PC-3 (cell line): Measurements from ENCODE around the gene NLRX1. TPM values are rescaled to one million over a fixed set of nuclear protein-coding genes. Genes with fewer than 3 reads are reported as not detected.

Source experiments
- ATAC-seq: fragments of 200-7000 bp; cut with Tn5 transposase; 2 replicates; pipeline ENCODE4 v1.9.1; 2020; ENCODE audit warnings: mild to moderate bottlenecking, moderate library complexity
- BruUV-seq: library from RNA; stranded (reverse); fragments of 400-500 nt; replicated peaks from 2 replicates; lab custom pipeline; 2021; lab: Mats Ljungman, UMichigan
- CTCF ChIA-PET: fragments of 300-600 bp; sonication (Branson Sonifier 250); formaldehyde crosslinking; loops from one replicate; lab custom pipeline; 2022; ENCODE audit warnings: antibody characterized with exemption; lab: Charles Lee
- POLR2A ChIA-PET: fragments of 300-600 bp; sonication (Branson Sonifier 250); formaldehyde crosslinking; loops from one replicate; lab custom pipeline; 2022; ENCODE audit warnings: antibody characterized with exemption; ENCODE audit not compliant: unreplicated experiment; lab: Charles Lee
- DNase-seq: peaks from one replicate; pipeline ENCODE4 v3.0.0-alpha.2; 2015
- H2AFZ ChIP-seq: fragments of 300-600 bp; sonication (generic); 2 replicates; pipeline ENCODE4 v1.6.0; 2016; ENCODE audit warnings: antibody characterized with exemption, low read length
- H3F3A ChIP-seq: fragments of 300-600 bp; sonication (generic); one replicate; pipeline ENCODE4 v1.6.0; 2017; ENCODE audit warnings: antibody characterized with exemption, low read length, control low read depth, mild to moderate bottlenecking; ENCODE audit not compliant: unreplicated experiment
- H3K27ac ChIP-seq: fragments of 300-600 bp; sonication (generic); 2 replicates; pipeline ENCODE4 v1.5.1; 2016; ENCODE audit warnings: mild to moderate bottlenecking, low read length
- H3K27me3 ChIP-seq: fragments of 300-600 bp; sonication (generic); 2 replicates; pipeline ENCODE4 v1.6.1; 2016; ENCODE audit warnings: low read length, mixed read lengths
- H3K36me3 ChIP-seq: fragments of 300-600 bp; sonication (generic); 2 replicates; pipeline ENCODE4 v1.6.1; 2016; ENCODE audit warnings: low read depth, mixed run types, low read length, mixed read lengths
- H3K4me1 ChIP-seq: fragments of 300-600 bp; sonication (generic); 2 replicates; pipeline ENCODE4 v1.5.1; 2016; ENCODE audit warnings: low read length; ENCODE audit not compliant: insufficient read depth
- H3K4me2 ChIP-seq: fragments of 300-600 bp; sonication (generic); 2 replicates; pipeline ENCODE4 v1.6.0; 2016; ENCODE audit warnings: low read length
- H3K4me3 ChIP-seq: fragments of 300-600 bp; sonication (generic); 2 replicates; pipeline ENCODE4 v1.5.1; 2016; ENCODE audit warnings: mild to moderate bottlenecking, low read length, mixed read lengths
- H3K79me2 ChIP-seq: fragments of 300-600 bp; sonication (generic); 2 replicates; pipeline ENCODE4 v1.6.1; 2017; ENCODE audit warnings: low read length, mixed read lengths
- H3K9ac ChIP-seq: fragments of 300-600 bp; sonication (generic); 2 replicates; pipeline ENCODE4 v1.6.0; 2016; ENCODE audit warnings: mild to moderate bottlenecking, low read length
- H3K9me2 ChIP-seq: fragments of 300-600 bp; sonication (generic); replicated peaks from 2 replicates; pipeline ENCODE4 v1.6.1; 2016; ENCODE audit warnings: mixed run types, low read length, mixed read lengths
- H3K9me3 ChIP-seq: fragments of 300-600 bp; sonication (generic); 2 replicates; pipeline ENCODE4 v1.6.1; 2016; ENCODE audit warnings: low read length, mixed read lengths
- H4K20me1 ChIP-seq: fragments of 300-600 bp; sonication (generic); 2 replicates; pipeline ENCODE4 v1.6.1; 2016; ENCODE audit warnings: low read length, mixed read lengths
- CTCF ChIP-seq: fragments of 300-600 bp; sonication (generic); conservative IDR thresholded peaks from 2 replicates; pipeline ENCODE4 v1.5.1; 2017; ENCODE audit warnings: antibody characterized with exemption, low read depth, mild to moderate bottlenecking, low read length
- EZH2 ChIP-seq: fragments of 300-600 bp; sonication (generic); IDR thresholded peaks from one replicate; pipeline ENCODE4 v1.6.1; 2017; ENCODE audit warnings: antibody characterized with exemption, mild to moderate bottlenecking, low read length; ENCODE audit not compliant: unreplicated experiment
- EZH2phosphoT487 ChIP-seq: fragments of 300-600 bp; sonication (generic); IDR thresholded peaks from 2 replicates; pipeline ENCODE4 v1.6.1; 2018; ENCODE audit warnings: mild to moderate bottlenecking, antibody characterized with exemption, low read length, borderline replicate concordance
- intact Hi-C: fragments of 100-400 bp; cut with micrococcal nuclease; formaldehyde crosslinking; loops from 2 replicates; pipeline ENCODE4 v1.9.0; 2023
- total RNA-seq: library from RNA; depleted of rRNA; stranded (reverse); fragments of >200 nt; gene quantifications from 2 replicates; pipeline ENCODE4 v1.2.3, GENCODE V29; 2014

NLRX1 gene
- total RNA-seq, 1 experiment from 2014 or later = 17.2 TPM

GRCh38 chr11:119144825-119145486 lies 23.6 kb upstream of the NLRX1 start:
- H3K9me3 ChIP-seq = no peaks in the 10 kb centered on the region
- CTCF ChIA-PET = interaction anchor here (0.6 to 1.3 kb wide), 6 partner anchors 20 to 1669 kb away, joined by 4 to 9 read pairs (median 8); partner anchors contain the start of gene USP2
- intact Hi-C loops = loop anchor here (1.0 to 10.0 kb wide), 2 partner anchors 52 to 150 kb away; no protein-coding TSS in a partner anchor
- no peaks in the 10 kb centered on the region for H4K20me1 ChIP-seq
- no peak overlapping the region for H3K27ac ChIP-seq
- no peak overlapping the region for H3K9ac ChIP-seq
- H3K9me2 ChIP-seq = no peaks in the 10 kb centered on the region
- no peak overlapping the region; the same call in 1 of the 2 replicates for H3K4me3 ChIP-seq
- no peaks in the 10 kb centered on the region for H3K27me3 ChIP-seq
- ATAC-seq = peak; percentile 89
- DNase-seq = peak; percentile 83
- peak; percentile 63 for TF ChIP-seq CTCF
- no peak for TF ChIP-seq EZH2phosphoT487
- 0 out of 2 replicates have a peak, but pooled peaks cover 3% of the 10 kb centered on the region for H3K4me1 ChIP-seq
- H3K4me2 ChIP-seq = peak overlapping the region; percentile 63
- no peaks in the 10 kb centered on the region for H3F3A ChIP-seq
- POLR2A ChIA-PET = interaction anchor here (0.5 kb wide), 1 partner anchor 23 kb away, joined by 3 read pairs; the partner anchor contains the start of gene HINFP
- no peaks in the 10 kb centered on the region for H3K36me3 ChIP-seq
- H3K79me2 ChIP-seq = no peaks in the 10 kb centered on the region
- H2AFZ ChIP-seq = peak overlapping the region; percentile 60
- no TSS peak for BruUV-seq

- DNase-seq (no peak), ATAC-seq (no peak)
- no TSS peak for BruUV-seq
- Histone ChIP-seq H3F3A (no peaks in the 10 kb centered on the region), H4K20me1 (no peaks in the 10 kb centered on the region), H2AFZ (no peak overlapping the region), H3K9me3 (no peaks in the 10 kb centered on the region), H3K4me1 (0 out of 2 replicates have a peak, but pooled peaks cover 3% of the 10 kb centered on the region), H3K27me3 (no peaks in the 10 kb centered on the region), H3K9ac (no peak overlapping the region), H3K36me3 (no peaks in the 10 kb centered on the region), H3K9me2 (no peaks in the 10 kb centered on the region), H3K4me2 (no peak overlapping the region), H3K4me3 (no peak overlapping the region), H3K79me2 (no peaks in the 10 kb centered on the region), H3K27ac (no peak overlapping the region)
- intact Hi-C loops = loop anchor here (1.0 to 10.0 kb wide), 2 partner anchors 52 to 149 kb away; no protein-coding TSS in a partner anchor
- ChIA-PET POLR2A (interaction anchor here (0.6 to 0.7 kb wide), 2 partner anchors 24 to 216 kb away, joined by 3 to 4 read pairs; no protein-coding TSS in a partner anchor), CTCF (no interaction called here)
- TF ChIP-seq EZH2 (no peak), CTCF (no peak), EZH2phosphoT487 (no peak)
Measured at GRCh38 chr11:119145551-119145950, 23.0 kb upstream of the NLRX1 start.
